Activated CD8-positive, alpha-beta memory T cell treated with anti-CD3 and anti-CD28 coated beads, Interleukin-2, amount 50 U/mL, for 48 hours (primary cell): ENCODE measurements around the gene NEGR1.
"Not testable (repeated sequence)": the region's sequence is repeated elsewhere in the genome, so short reads cannot be mapped to it uniquely, and the experiment has no call there.

Experiments used
- DNase-seq: peaks from one replicate; pipeline ENCODE4 v3.0.0-alpha.2; 2020

Gene NEGR1

DNA sequence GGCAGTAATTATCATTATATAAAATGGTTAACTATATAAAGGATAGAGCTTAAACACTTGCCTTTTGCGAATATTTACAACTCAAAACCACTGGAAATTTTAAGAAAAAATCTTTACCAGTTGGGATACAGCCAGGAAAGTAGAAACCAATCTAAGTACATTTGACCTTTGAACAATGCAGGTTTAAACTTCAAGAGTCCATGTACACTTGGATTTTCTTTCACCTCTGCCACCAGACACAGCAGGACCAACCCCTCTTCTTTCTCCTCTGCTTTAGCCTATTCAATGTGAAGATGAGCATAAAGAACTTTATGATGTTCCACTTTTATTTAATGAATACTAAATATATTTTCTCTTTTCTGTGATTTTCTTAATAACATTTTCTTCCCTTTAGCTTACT lies 361.1 kb downstream of the NEGR1 start:
- no peak for DNase-seq

GRCh38 chr1:71920556-71920955 lies 361.8 kb downstream of the NEGR1 start:
- no peak for DNase-seq

DNA sequence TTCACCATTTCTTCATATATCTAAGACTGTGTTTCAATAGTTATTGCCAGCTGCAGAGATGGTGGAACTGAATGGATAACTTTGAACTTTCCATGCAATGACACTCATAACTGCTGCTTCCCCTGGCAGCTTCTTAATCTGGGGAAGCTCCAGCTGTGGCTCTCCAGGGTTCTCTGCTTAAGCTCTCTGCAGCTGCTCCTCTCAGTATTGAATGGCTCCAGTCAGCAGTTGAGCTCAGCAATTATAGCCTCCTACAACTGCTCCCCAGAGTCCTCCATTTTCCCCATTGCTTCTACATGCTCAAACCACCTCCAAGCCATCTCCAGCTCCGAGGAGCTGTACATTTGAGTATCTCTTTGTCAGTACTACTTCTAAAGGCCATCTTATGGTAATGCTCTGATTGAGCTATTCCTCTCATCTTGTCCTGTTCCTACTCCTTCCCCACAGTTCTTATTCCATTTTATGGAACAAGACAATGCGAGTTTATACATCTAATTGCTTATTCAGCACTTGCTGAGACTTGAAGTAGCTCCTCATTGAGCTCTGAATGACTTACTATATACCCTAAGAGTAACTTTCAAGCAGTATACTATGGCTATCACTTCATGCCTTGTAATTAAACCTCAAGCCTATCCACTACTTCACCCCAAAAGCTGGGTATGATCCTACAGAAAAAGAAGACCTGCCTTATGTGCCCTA lies 362.4 kb downstream of the NEGR1 start:
- DNase-seq: no peak

DNA sequence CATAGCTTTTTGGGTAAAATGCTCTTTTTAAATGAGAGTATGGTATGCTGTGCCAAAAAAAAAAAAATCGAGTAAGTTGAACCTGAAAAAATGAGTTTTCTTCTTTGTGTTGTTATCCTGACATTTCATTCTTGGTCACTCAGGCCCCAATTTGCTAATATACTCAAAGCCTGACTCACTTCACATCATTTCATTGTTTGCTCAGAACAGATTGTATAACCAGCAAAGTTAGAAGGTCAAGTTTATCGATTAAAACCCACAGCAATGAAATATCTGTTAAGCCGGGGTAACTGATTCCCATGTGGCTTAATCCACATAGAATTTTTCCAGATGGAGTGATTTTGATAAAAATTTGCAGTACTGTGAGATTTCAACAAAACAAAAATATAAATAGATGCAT lies 363.7 kb downstream of the NEGR1 start:
- no peak for DNase-seq

DNA sequence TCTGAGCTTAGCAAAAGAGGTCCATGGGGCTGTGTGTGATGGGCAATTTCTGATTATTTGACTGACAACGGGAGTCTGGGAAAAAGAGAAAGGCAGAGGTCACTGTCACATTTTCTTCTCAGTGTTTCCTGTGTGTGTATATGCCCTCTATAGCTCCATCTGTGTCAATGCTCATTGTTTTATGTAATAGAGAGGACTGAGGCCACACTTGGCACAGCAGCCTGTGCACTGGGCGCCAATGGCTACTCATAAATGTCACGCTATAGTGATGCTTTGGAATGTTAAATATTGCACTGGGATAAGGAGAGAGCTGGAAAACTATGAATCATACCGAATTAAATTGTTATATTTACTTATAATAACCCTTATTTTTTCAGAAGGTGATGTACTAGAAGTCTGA lies 365.4 kb downstream of the NEGR1 start:
- DNase-seq: no peak

GRCh38 chr1:71914626-71915025 lies 367.7 kb downstream of the NEGR1 start:
- no peak for DNase-seq

DNA sequence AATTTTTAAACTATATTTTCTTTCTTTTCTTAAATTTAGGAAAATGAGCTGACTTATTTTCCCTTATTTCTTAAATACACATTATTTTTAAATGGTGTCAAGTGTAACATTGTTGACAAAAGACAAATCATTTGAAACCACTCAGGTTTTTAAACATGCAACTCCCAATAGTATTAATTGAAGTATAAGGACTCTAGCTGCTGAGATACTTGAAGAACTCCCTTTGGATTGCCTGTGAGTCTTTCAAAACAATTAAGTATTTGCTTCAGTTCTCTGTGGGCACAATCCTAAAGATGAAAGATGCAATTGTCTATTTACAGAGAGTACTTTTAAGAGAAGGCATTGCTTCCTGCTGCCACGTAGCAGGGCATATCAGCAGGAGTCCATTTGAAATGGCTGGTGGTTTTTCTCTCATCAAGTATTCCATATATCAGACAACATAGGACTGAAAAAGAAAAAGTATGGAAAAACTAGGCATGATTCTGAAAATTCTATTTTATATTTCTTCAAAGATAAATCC lies 373.4 kb downstream of the NEGR1 start:
- DNase-seq: no peak

- DNase-seq: no peak
Measured at GRCh38 chr1:71908303-71908702, 374.0 kb downstream of the NEGR1 start.

DNA sequence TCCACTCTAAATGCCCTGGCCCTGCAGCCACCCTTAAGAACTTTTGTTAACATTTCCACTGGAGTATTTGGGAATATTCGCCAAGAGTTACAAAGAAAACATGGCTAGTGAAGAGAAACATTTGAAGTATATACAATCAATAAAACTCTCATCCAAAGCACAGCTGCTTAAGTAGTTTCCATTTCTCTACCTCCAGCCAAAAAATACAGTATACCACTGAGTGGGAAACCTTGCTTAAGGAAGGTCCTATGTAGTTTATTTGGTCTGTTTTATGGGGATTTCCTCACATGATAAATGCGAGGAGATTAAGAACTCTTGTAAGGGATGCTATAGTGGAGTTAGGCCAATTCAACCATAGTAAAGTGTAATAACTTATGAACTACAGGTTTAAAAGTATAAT lies 382.5 kb downstream of the NEGR1 start:
- DNase-seq: no peak

DNA sequence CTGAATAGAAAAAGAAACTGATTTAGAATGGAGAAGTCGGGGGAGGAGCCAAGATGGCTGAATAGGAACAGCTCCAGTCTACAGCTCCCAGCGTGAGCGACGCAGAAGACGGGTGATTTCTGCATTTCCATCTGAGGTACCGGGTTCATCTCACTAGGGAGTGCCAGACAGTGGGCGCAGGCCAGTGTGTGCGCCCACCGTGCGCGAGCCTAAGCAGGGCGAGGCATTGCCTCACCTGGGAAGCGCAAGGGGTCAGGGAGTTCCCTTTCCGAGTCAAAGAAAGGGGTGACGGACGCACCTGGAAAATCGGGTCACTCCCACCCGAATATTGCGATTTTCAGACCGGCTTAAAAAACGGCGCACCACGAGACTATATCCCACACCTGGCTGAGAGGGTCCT lies 394.2 kb downstream of the NEGR1 start:
- DNase-seq: not testable (repeated sequence)

- DNase-seq: no peak
Measured at GRCh38 chr1:71885171-71885570, 397.2 kb downstream of the NEGR1 start.

GRCh38 chr1:71882637-71883036 lies 399.7 kb downstream of the NEGR1 start:
- no peak for DNase-seq

DNA sequence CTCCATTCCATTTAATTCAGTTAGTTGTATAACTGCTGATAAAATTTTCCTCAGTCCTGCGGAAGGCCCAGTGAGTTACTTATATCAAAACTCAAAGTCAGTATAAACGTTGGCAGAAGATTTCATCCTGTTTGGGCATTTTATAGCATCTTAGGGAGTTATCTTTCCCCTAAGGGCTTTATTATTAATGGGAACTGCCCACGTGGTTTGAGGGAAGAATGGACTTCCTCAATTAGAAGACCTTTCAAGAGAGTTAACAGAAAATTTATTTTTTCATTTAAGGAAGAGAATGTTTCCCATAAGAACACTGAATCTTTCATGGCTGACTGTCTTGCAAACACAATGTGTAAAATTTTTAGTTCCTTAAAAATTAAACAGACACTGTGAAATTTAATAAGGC lies 400.1 kb downstream of the NEGR1 start:
- no peak for DNase-seq

GRCh38 chr1:71881611-71882010 lies 400.7 kb downstream of the NEGR1 start:
- no peak for DNase-seq

GRCh38 chr1:71869326-71869725 lies 413.0 kb downstream of the NEGR1 start:
- DNase-seq: no peak

GRCh38 chr1:71862756-71863155 lies 419.6 kb downstream of the NEGR1 start:
- no peak for DNase-seq

DNA sequence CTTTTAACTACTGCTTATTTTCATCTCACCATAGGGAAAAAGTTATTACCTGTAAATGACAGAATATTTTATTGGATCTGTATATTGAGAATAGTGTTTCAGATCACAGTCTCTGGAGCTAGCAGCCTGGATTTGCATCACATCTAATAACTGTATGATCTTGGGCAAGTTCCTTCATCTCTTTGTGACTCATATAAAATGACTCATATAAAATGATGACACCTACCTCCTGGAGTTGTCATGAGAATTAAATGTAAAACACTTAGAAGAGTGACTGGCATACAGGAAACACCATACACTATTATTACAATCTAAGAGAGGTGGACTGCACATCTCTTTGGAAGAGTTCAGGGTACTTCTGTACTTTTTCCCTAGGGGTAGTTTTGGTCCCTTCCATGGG lies 421.3 kb downstream of the NEGR1 start:
- no peak for DNase-seq

- no peak for DNase-seq
Measured at GRCh38 chr1:71859806-71860205, 422.5 kb downstream of the NEGR1 start.

- no peak for DNase-seq
Measured at GRCh38 chr1:71857862-71858261, 424.5 kb downstream of the NEGR1 start.

- no peak for DNase-seq
Measured at GRCh38 chr1:71853360-71853759, 429.0 kb downstream of the NEGR1 start.

DNA sequence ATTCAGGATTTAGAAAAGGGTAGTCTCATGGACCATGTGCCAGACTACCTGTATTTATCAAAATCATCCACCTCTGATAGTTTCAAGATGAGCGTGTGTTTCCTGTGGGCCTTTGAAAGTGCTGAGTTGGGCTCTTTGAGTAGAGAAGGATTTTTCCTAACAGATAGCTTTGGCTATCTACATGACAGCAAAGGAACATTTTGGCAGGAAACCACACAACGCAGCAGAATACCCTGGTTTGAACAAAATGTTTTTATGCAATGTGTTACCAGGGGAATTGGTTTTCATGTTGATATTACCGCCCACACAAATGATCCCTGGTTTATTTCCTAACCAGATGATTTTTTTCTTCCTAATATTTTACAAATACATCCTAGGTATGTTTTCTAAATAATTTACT lies 431.4 kb downstream of the NEGR1 start:
- no peak for DNase-seq

- no peak for DNase-seq
Measured at GRCh38 chr1:71850515-71850914, 431.8 kb downstream of the NEGR1 start.

GRCh38 chr1:71843012-71843411 lies 439.3 kb downstream of the NEGR1 start:
- no peak for DNase-seq

DNA sequence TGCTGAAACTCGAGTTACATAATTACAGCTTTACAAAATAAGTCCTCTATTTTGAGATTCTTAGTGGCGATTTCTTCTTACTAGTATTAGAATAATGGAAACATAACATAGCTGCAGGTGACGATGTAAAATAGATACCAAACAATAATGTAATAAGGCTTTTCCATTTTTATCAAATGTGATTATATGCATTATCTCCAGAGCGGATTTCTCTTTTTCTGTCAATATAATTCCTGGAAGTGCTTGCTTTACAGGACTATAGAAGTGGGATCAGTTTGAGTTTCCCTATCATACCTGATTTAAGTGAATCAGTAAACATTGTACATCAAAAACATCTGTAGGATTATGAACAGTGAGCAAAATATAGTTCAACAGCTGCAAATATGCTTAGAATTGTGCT lies 442.5 kb downstream of the NEGR1 start:
- no peak for DNase-seq

DNA sequence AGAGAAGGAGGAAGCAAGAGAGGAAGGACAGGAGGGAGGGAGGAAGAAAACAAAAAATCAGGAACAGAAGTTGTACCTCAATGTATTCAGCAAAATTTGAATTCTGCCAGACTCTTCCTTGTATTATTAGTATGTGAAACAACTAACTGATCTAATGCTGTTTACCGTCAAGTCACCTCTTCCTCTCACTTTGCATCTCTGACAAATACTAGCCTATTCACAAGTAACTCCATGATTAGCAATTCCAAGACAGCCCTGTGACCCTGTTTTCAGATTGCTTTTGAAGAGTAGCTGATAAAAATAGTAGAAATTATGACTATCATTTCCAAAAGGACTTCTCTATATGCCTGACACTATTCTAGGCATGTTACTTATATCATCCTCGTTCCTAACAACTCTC lies 445.4 kb downstream of the NEGR1 start:
- no peak for DNase-seq
